ENCODE data around the gene RAB12. TPM values are rescaled to one million over a fixed set of nuclear protein-coding genes. Genes with fewer than 3 reads are reported as not detected.
"Not testable (repeated sequence)": the region's sequence is repeated elsewhere in the genome, so short reads cannot be mapped to it uniquely, and the experiment has no call there.

The RAB12 gene
- total RNA-seq, 1 donor from 2014 or later = 58.4 TPM

GRCh38 chr18:8611916-8612576 is 2.8 kb downstream of the RAB12 start:
- DNase-seq (ENCODE audit: low read depth) = no peak

- DNase-seq (ENCODE audit: low read depth) = no peak
Measured at GRCh38 chr18:8614875-8615274, 5.6 kb downstream of the RAB12 start.

GRCh38 chr18:8615397-8616027 is 6.3 kb downstream of the RAB12 start:
- peak; percentile 85 for DNase-seq (ENCODE audit: low read depth)

- peak; percentile 26 for DNase-seq (ENCODE audit: low read depth)
Measured at GRCh38 chr18:8616028-8616401, 6.8 kb downstream of the RAB12 start.

- no peak for DNase-seq (ENCODE audit: low read depth)
Measured at GRCh38 chr18:8617907-8618306, 8.7 kb downstream of the RAB12 start.

GRCh38 chr18:8619041-8619440 is 9.8 kb downstream of the RAB12 start:
- no peak for DNase-seq (ENCODE audit: low read depth)

- DNase-seq (ENCODE audit: low read depth) = no peak
Measured at GRCh38 chr18:8619835-8620577, 10.8 kb downstream of the RAB12 start.

GRCh38 chr18:8620845-8621244 is 11.6 kb downstream of the RAB12 start:
- DNase-seq (ENCODE audit: low read depth) = no peak

- DNase-seq (ENCODE audit: low read depth) = not testable (repeated sequence)
Measured at GRCh38 chr18:8622625-8623024, 13.4 kb downstream of the RAB12 start.

- DNase-seq (ENCODE audit: low read depth) = peak; percentile 65
Measured at GRCh38 chr18:8623549-8624106, 14.4 kb downstream of the RAB12 start.

GRCh38 chr18:8625461-8626092 is 16.3 kb downstream of the RAB12 start:
- DNase-seq (ENCODE audit: low read depth) = no peak

GRCh38 chr18:8626414-8627106 is 17.3 kb downstream of the RAB12 start:
- DNase-seq (ENCODE audit: low read depth) = no peak

GRCh38 chr18:8627107-8627472 is 17.9 kb downstream of the RAB12 start:
- DNase-seq (ENCODE audit: low read depth) = no peak

- DNase-seq (ENCODE audit: low read depth) = no peak
Measured at GRCh38 chr18:8627540-8627939, 18.3 kb downstream of the RAB12 start.

- DNase-seq (ENCODE audit: low read depth) = no peak
Measured at GRCh38 chr18:8629602-8630001, 20.4 kb downstream of the RAB12 start.

- no peak for DNase-seq (ENCODE audit: low read depth)
Measured at GRCh38 chr18:8630546-8630945, 21.3 kb downstream of the RAB12 start.

- DNase-seq (ENCODE audit: low read depth) = no peak
Measured at GRCh38 chr18:8631265-8631664, 22.0 kb downstream of the RAB12 start.

GRCh38 chr18:8632386-8632785 is 23.1 kb downstream of the RAB12 start:
- DNase-seq (ENCODE audit: low read depth) = no peak

GRCh38 chr18:8634508-8634907 is 25.3 kb downstream of the RAB12 start:
- no peak for DNase-seq (ENCODE audit: low read depth)

- DNase-seq (ENCODE audit: low read depth) = no peak
Measured at GRCh38 chr18:8635087-8635486, 25.9 kb downstream of the RAB12 start.

- no peak for DNase-seq (ENCODE audit: low read depth)
Measured at GRCh38 chr18:8639762-8640161, 30.5 kb downstream of the RAB12 start.

All from renal cortical epithelial cell (primary cell).